Astrocyte (in vitro differentiated cells and primary cell): Measurements from ENCODE around the gene CD33. TPM values are rescaled to one million over a fixed set of nuclear protein-coding genes. Genes with fewer than 3 reads are reported as not detected.

ENCODE experiments used
- DNase-seq: peaks from one replicate; pipeline ENCODE4 v3.0.0-alpha.2; 2010; ENCODE audit warnings: low read depth
- FAIRE-seq: peaks from 2 replicates; lab custom pipeline; 2011; peaks lifted over from hg19 to GRCh38; lab: Jason Lieb, UNC
- H2AFZ ChIP-seq: 2 replicates; pipeline ENCODE4 v1.6.0; 2012; ENCODE audit warnings: low read depth, low read length, inconsistent platforms
- H3K27ac ChIP-seq: 2 replicates; pipeline ENCODE4 v1.5.1; 2011; ENCODE audit warnings: low read depth, low read length, inconsistent platforms
- H3K27me3 ChIP-seq: 2 replicates; pipeline ENCODE4 v1.6.0; 2011; ENCODE audit warnings: low read length, inconsistent platforms; ENCODE audit not compliant: insufficient read depth
- H3K36me3 ChIP-seq: 2 replicates; pipeline ENCODE4 v1.5.1; 2011; ENCODE audit warnings: low read length, inconsistent platforms; ENCODE audit not compliant: insufficient read depth
- H3K4me1 ChIP-seq: 2 replicates; pipeline ENCODE4 v1.5.1; 2011; ENCODE audit warnings: low read length, inconsistent platforms; ENCODE audit not compliant: insufficient read depth
- H3K4me2 ChIP-seq: 2 replicates; pipeline ENCODE4 v1.6.0; 2012; ENCODE audit warnings: low read length, inconsistent platforms
- H3K4me3 ChIP-seq: 2 replicates; pipeline ENCODE4 v1.5.1; 2011; ENCODE audit warnings: low read depth, mild to moderate bottlenecking, low read length, inconsistent platforms; ENCODE audit not compliant: insufficient read depth
- H3K79me2 ChIP-seq: 2 replicates; pipeline ENCODE4 v1.6.0; 2012; ENCODE audit warnings: mild to moderate bottlenecking, low read length, inconsistent platforms; ENCODE audit not compliant: insufficient read depth
- H3K9ac ChIP-seq: 2 replicates; pipeline ENCODE4 v1.6.0; 2012; ENCODE audit warnings: mild to moderate bottlenecking, low read length, inconsistent platforms
- H3K9me3 ChIP-seq: 2 replicates; pipeline ENCODE4 v1.5.1; 2012; ENCODE audit warnings: low read depth, mild to moderate bottlenecking, low read length, inconsistent platforms; ENCODE audit not compliant: insufficient read depth
- H4K20me1 ChIP-seq: 2 replicates; pipeline ENCODE4 v1.6.0; 2012; ENCODE audit warnings: low read length, inconsistent platforms; ENCODE audit not compliant: insufficient read depth
- H3K27ac Mint-ChIP-seq: one replicate; pipeline ENCODE4 v1.8.0; 2021; ENCODE audit warnings: mild to moderate bottlenecking, mixed read lengths; ENCODE audit not compliant: unreplicated experiment
- H3K27me3 Mint-ChIP-seq: one replicate; pipeline ENCODE4 v1.8.0; 2021; ENCODE audit warnings: low read depth, mixed read lengths; ENCODE audit not compliant: unreplicated experiment
- H3K36me3 Mint-ChIP-seq: one replicate; pipeline ENCODE4 v1.8.0; 2021; ENCODE audit warnings: low read depth, mixed read lengths; ENCODE audit not compliant: unreplicated experiment
- H3K4me1 Mint-ChIP-seq: one replicate; pipeline ENCODE4 v1.8.0; 2021; ENCODE audit warnings: low read depth, mixed read lengths; ENCODE audit not compliant: unreplicated experiment
- H3K4me3 Mint-ChIP-seq: one replicate; pipeline ENCODE4 v1.8.0; 2021; ENCODE audit warnings: mild to moderate bottlenecking, moderate library complexity, mixed read lengths; ENCODE audit not compliant: unreplicated experiment
- H3K9me3 Mint-ChIP-seq: one replicate; pipeline ENCODE4 v1.8.0; 2021; ENCODE audit warnings: mild to moderate bottlenecking, mixed read lengths; ENCODE audit not compliant: unreplicated experiment
- CTCF ChIP-seq: IDR thresholded peaks from 2 replicates; pipeline ENCODE4 v1.5.1; 2011; ENCODE audit warnings: low read depth, mild to moderate bottlenecking, inconsistent platforms, low read length, moderate library complexity; ENCODE audit not compliant: insufficient read depth
- EZH2 ChIP-seq: IDR thresholded peaks from 2 replicates; pipeline ENCODE4 v1.6.1; 2012; ENCODE audit warnings: mild to moderate bottlenecking, low read length, inconsistent platforms; ENCODE audit not compliant: insufficient read depth
- total RNA-seq: library from RNA; stranded (reverse); gene quantifications from 2 replicates; pipeline ENCODE4 v1.2.1, GENCODE V29; 2021

CD33 gene
- total RNA-seq, 1 donor from 2014 or later, result not detected

GRCh38 chr19:51220996-51221395 is 3.9 kb upstream of the CD33 start:
- H3K4me3 Mint-ChIP-seq, result no peak overlapping the region
- DNase-seq, result no peak
- H3K9me3 Mint-ChIP-seq, result peaks cover 7% of the 10 kb centered on the region
- H2AFZ ChIP-seq, result no peak overlapping the region
- H3K79me2 ChIP-seq, result no peaks in the 10 kb centered on the region
- no peaks in the 10 kb centered on the region for H3K4me1 Mint-ChIP-seq
- no peaks in the 10 kb centered on the region for H3K36me3 ChIP-seq
- no peak overlapping the region for H3K27ac ChIP-seq
- H3K9ac ChIP-seq, result no peak overlapping the region
- TF ChIP-seq EZH2 (no peak), CTCF (no peak)
- H3K4me1 ChIP-seq, result no peaks in the 10 kb centered on the region
- H3K4me2 ChIP-seq, result no peak overlapping the region
- no peaks in the 10 kb centered on the region for H4K20me1 ChIP-seq
- FAIRE-seq, result no peak
- no peak overlapping the region for H3K4me3 ChIP-seq
- H3K27ac Mint-ChIP-seq, result no peak overlapping the region
- H3K9me3 ChIP-seq, result peaks cover under 1% of the 10 kb centered on the region
- H3K27me3 ChIP-seq, result no peaks in the 10 kb centered on the region
- H3K36me3 Mint-ChIP-seq, result no peaks in the 10 kb centered on the region
- H3K27me3 Mint-ChIP-seq, result peaks cover 10% of the 10 kb centered on the region

- H3K4me1 Mint-ChIP-seq, result no peaks in the 10 kb centered on the region
- Histone ChIP-seq H3K79me2 (no peaks in the 10 kb centered on the region), H3K27ac (no peak overlapping the region), H3K9ac (no peak overlapping the region), H3K4me2 (no peak overlapping the region), H3K4me3 (no peak overlapping the region), H4K20me1 (no peaks in the 10 kb centered on the region), H3K27me3 (no peaks in the 10 kb centered on the region), H3K9me3 (no peaks in the 10 kb centered on the region), H2AFZ (no peak overlapping the region), H3K36me3 (no peaks in the 10 kb centered on the region), H3K4me1 (no peaks in the 10 kb centered on the region)
- H3K9me3 Mint-ChIP-seq, result peaks cover 2% of the 10 kb centered on the region
- no peak overlapping the region for H3K27ac Mint-ChIP-seq
- H3K27me3 Mint-ChIP-seq, result peaks cover 6% of the 10 kb centered on the region
- H3K4me3 Mint-ChIP-seq, result no peak overlapping the region
- H3K36me3 Mint-ChIP-seq, result no peaks in the 10 kb centered on the region
- no peak for TF ChIP-seq CTCF
- no peak for TF ChIP-seq EZH2
- FAIRE-seq, result no peak
- DNase-seq, result no peak
Observed at GRCh38 chr19:51224163-51224641, 678 bp upstream of the CD33 start.

- FAIRE-seq, result no peak
Observed at GRCh38 chr19:51226067-51226466, 1.2 kb downstream of the CD33 start.

More at GRCh38 chr19:51226067-51226466, 1.2 kb downstream of the CD33 start:
- no peak overlapping the region for H3K27ac Mint-ChIP-seq
- peaks cover 2% of the 10 kb centered on the region for H3K9me3 Mint-ChIP-seq
- Histone ChIP-seq H2AFZ (no peak overlapping the region), H3K79me2 (no peaks in the 10 kb centered on the region), H3K4me3 (no peak overlapping the region), H3K36me3 (no peaks in the 10 kb centered on the region), H3K4me1 (no peaks in the 10 kb centered on the region), H3K27ac (no peak overlapping the region), H3K4me2 (no peak overlapping the region), H3K9ac (no peak overlapping the region), H3K27me3 (no peaks in the 10 kb centered on the region), H4K20me1 (no peaks in the 10 kb centered on the region), H3K9me3 (no peaks in the 10 kb centered on the region)
- H3K4me3 Mint-ChIP-seq, result no peak overlapping the region
- peaks cover 2% of the 10 kb centered on the region for H3K27me3 Mint-ChIP-seq
- H3K36me3 Mint-ChIP-seq, result no peaks in the 10 kb centered on the region
- no peak for DNase-seq
- no peak for TF ChIP-seq CTCF
- TF ChIP-seq EZH2, result no peak
- no peaks in the 10 kb centered on the region for H3K4me1 Mint-ChIP-seq
